Adrenal gland (tissue), 5 donors: Measurements from ENCODE around the gene MAP2K6.

Experiments used
- CTCF ChIP-seq, 6 experiments: fragments of 450-650 bp in 4 of 6; fragments of 200-600 bp in 2 of 6; sonication (generic) in 1 of 6; IDR thresholded peaks; 1 replicate in 5 of 6; 2 replicates in 1 of 6; pipeline versions ENCODE4 v1.5.1 to v1.8.0; 2016 to 2021; ENCODE audit warnings: antibody characterized with exemption in 6 of 6, mild to moderate bottlenecking in 2 of 6, moderate library complexity in 1 of 6
- POLR2A ChIP-seq, 2 donors: fragments of 450-650 bp; IDR thresholded peaks; one replicate each; pipeline ENCODE4 v1.6.1; 2017; ENCODE audit warnings: antibody characterized with exemption in 2 of 2, mild to moderate bottlenecking in 2 of 2, moderate library complexity in 1 of 2
- donor health status: DM: no; HTN: no; CAD: no.

GRCh38 chr17:69460963-69461922 is 46.7 kb downstream of the MAP2K6 start:
- no peak for TF ChIP-seq CTCF (IDR thresholded peaks at IDR 0.05)
- no peak for TF ChIP-seq POLR2A (IDR thresholded peaks at IDR 0.05)
